NCI-H345 treated with DMSO at 0.1 percent for 48 hours (cell line): ENCODE results near the gene KLHL17.

ENCODE experiments used
- DNase-seq: peaks from one replicate; lab custom pipeline; 2025; ENCODE audit not compliant: unreplicated experiment; lab: John Stamatoyannopoulos, UW

The KLHL17 gene

GRCh38 chr1:950268-950667 lies 10.1 kb upstream of the KLHL17 start:
- DNase-seq: no peak

DNA sequence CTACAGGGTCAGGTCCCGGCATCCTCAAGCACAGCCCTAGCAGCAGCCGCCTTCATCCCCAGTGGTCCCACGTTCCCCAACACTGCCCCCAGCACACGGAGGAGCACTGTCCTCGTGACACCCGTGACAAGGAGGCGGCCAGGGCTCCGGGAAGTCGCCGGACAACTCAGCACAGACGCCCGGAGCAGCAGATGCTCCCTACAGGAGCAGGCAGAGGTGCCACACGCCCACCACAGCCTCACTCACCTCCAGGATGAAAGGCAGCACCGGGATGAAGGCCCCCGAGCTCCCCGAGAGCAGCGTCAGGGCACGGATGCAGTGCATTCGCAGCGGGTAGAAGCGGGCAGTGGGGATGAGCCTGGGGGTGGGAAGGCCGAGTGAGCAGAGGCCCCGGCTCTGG lies 9.5 kb upstream of the KLHL17 start:
- no peak for DNase-seq

DNA sequence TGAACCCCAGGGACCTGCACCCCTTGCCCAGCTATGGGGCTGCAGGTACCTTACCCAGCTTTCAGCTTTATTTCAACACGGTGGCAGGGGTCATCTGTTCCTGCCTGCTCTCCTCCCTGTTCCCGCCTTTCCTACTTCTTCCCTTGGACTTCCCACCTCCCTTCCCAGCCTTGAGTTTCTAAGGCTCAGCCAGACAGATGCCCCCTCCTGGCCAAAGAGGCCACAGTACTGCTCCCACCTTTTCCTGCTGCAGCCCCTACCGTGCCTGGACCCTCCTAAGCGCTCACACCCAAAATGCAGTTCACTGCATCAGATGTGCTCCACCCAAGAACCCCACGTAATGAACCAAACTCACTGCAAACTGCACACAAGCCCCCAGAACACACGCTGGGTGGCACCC lies 9.0 kb upstream of the KLHL17 start:
- no peak for DNase-seq

DNA sequence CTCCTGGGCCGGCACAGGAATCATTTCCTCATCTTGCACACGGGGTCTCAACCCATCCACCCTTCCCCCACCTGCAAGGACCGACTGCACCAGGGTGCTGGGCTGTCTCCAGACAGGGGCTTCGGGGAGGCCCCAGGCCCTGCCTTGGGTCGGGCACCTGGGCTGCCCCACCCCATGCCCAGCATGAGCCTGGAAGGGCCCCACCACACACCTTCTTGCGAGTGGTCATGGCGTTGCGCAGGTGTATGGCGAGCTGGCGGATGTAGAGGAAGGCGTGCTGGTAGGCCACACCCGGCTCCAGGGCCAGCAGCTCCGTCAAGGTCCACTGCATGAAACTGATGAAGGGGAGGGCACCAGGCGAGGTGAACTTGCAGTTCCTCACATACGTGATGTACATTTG lies 8.2 kb upstream of the KLHL17 start:
- DNase-seq: no peak

GRCh38 chr1:952603-953002 lies 7.8 kb upstream of the KLHL17 start:
- DNase-seq: no peak

GRCh38 chr1:953524-954320 lies 6.7 kb upstream of the KLHL17 start:
- DNase-seq: no peak

- DNase-seq: no peak
Observed at GRCh38 chr1:954927-955326, 5.5 kb upstream of the KLHL17 start.

DNA sequence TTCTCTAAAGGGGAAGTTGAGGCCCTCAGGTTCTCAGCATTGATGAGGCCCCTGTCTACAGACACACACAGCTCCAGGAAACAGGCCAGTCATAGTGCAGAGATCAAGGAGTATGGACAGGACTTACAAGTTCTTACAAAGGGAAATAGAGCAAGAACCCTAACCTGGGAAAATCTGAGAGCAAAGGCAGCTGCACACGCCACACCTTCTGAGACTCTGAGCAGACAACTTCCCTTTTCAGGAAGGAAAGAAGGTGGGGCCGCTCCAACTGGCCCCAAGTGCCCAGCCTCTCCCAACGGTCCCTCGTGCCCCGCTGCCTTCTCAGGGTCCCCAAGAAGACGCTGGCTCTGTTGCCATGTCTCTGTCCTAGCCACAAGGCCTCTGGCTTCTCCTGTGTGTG lies 4.9 kb upstream of the KLHL17 start:
- no peak for DNase-seq

DNA sequence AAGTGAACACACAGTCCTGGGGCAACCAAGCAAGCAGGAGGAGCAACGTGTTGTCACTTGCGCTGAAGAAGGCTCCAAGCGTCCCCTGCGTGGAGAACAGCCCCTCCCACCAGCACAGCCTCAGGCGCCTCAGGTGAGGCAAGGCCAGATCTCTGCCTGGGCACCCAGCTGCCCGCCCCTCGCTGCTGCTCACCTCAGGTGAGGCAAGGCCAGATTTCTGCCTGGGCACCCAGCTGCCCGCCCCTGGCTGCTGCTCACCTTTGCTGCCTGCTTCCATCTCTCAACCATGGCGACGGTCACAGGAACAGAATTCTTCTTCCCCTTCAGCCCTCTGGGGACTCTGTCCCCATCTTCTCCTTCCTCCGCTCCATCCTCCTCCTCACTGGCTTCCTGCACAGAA lies 3.7 kb upstream of the KLHL17 start:
- DNase-seq: no peak

GRCh38 chr1:958823-959730 lies 1.3 kb upstream of the KLHL17 start, which contains the start of gene NOC2L:
Gene NOC2L, minus strand, starts transcription at chr1:959256. Its CDS starts 16 bp downstream, at chr1:959240.
- peak; percentile 70 for DNase-seq

- no peak for DNase-seq
Observed at GRCh38 chr1:959731-960362, 537 bp upstream of the KLHL17 start.

DNA sequence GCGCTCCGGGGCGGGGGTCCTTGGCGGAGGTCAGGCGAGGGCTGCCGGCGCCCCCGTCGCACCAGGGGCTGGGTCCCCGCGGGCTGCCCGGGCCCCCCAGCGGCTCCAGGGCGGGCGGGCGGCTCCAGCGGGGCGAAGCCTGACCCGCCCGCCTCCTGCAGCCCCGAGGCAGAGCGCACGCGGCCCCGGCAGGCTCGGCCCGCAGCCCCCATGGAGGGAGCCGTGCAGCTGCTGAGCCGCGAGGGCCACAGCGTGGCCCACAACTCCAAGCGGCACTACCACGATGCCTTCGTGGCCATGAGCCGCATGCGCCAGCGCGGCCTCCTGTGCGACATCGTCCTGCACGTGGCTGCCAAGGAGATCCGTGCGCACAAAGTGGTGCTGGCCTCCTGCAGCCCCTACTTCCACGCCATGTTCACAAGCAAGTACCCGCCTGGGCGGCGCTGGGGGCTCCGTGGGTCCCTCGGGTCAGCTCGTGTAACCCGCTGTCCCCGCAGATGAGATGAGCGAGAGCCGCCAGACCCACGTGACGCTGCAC lies 817 bp downstream of the KLHL17 start:
- DNase-seq: no peak

GRCh38 chr1:962381-963300 lies 2.3 kb downstream of the KLHL17 start:
- DNase-seq: no peak

DNA sequence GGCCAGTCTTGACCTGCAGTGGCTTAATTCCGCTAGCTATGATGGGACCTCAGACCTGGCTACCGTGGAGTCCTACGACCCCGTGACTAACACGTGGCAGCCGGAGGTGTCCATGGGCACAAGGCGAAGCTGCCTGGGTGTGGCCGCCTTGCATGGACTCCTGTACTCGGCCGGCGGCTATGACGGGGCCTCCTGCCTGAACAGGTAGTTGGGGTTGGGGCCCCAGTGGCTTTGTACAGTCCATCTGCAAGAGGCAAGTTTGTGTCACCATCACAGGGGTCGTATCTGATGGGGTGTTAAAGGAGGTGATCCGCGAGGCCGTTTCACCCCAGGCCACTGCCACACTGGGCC lies 2.9 kb downstream of the KLHL17 start:
- DNase-seq: no peak

DNA sequence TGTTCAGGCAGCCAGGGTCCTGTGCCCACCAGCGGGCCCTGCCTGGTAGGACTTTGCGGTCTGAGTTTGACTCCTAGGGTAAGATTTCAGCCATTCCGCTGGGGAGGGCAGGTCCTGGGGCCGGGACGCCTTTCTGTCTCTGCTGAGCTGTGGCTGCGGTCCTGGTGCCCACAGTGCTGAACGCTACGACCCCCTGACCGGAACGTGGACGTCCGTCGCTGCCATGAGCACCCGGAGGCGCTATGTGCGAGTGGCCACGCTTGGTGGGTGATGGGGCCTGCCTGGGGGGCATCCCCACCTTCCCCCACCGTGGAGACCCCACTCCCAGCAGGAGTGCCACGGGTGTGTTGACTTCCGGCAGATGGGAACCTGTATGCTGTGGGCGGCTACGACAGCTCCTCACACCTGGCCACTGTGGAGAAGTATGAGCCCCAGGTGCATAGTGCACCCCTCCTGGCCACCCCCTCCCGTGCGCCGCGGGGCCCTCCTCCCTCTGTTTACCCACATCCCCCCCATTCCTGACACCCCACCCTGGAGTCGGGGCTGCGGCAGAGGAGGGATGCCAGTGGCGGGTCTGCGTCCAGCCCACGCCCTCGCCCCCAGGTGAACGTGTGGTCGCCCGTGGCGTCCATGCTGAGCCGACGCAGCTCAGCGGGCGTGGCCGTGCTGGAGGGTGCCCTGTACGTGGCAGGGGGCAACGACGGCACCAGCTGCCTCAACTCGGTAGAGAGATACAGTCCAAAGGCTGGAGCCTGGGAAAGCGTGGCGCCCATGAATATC lies 3.6 kb downstream of the KLHL17 start:
- no peak for DNase-seq

DNA sequence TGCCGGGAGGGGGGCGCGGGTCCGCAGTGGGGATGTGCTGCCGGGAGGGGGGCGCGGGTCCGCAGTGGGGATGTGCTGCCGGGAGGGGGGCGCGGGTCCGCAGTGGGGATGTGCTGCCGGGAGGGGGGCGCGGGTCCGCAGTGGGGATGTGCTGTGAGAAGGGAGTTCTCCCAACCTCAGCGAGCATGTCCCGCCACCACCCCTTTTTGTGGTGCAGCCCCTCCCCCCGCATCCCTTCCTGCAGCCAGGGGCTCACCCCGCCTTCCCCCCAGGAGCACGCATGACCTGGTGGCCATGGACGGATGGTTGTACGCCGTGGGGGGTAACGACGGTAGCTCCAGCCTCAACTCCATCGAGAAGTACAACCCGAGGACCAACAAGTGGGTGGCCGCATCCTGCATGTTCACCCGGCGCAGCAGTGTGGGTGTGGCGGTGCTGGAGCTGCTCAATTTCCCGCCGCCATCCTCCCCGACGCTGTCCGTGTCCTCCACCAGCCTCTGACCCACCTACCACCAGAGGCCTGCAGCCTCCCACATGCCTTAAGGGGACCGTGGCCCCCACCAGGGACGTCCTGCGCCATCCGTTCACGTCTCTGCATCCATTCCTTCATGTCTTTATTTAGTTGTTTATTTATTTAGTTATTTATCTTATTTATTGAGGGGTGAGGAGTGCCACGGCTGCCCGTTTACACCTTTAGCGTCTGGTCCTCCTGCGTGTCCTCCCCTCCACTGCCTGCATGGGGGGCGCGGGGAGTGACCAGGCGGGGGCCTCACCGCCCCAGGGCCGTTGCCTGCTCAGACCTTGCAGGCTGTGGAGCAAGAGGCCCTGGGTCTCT lies 4.5 kb downstream of the KLHL17 start:
- no peak for DNase-seq

DNA sequence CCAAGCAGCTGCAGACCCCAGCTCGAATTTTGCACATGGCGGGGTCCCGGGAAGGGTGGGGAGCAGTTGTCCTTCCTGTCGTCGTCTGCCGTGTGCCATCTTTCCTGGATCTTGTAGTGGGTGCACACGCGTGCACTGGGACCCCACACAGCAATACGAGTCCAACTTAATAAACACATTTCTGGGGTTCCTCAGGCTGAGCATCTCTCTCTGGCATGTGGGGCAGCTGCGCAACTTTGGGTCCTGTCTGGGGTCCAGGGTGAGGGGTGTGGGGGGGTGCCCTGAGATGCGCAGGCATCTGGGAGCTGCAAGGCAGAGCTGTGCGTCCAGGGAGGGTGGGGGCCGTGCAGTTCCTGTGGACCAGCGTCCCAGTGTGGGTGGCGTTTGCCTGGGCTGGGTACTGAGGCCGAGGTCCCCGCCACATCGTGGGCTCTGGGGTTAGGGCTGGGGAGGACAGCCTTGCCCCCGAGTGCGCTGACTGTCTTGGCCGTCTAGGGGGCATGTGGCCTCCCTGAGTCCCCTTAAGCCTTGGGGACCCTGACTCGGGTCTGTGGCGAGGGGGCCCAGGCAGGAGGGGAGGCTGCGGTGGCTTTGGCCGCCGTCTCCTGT lies 5.2 kb downstream of the KLHL17 start:
- DNase-seq: no peak

- DNase-seq: no peak
Observed at GRCh38 chr1:966135-966703, 5.8 kb downstream of the KLHL17 start, which contains the start of gene PLEKHN1. Gene PLEKHN1, plus strand, starts transcription at chr1:966482. Its CDS starts 50 bp downstream, at chr1:966532.
